ENCODE results near the gene MAN1A2.

Gene MAN1A2

DNA sequence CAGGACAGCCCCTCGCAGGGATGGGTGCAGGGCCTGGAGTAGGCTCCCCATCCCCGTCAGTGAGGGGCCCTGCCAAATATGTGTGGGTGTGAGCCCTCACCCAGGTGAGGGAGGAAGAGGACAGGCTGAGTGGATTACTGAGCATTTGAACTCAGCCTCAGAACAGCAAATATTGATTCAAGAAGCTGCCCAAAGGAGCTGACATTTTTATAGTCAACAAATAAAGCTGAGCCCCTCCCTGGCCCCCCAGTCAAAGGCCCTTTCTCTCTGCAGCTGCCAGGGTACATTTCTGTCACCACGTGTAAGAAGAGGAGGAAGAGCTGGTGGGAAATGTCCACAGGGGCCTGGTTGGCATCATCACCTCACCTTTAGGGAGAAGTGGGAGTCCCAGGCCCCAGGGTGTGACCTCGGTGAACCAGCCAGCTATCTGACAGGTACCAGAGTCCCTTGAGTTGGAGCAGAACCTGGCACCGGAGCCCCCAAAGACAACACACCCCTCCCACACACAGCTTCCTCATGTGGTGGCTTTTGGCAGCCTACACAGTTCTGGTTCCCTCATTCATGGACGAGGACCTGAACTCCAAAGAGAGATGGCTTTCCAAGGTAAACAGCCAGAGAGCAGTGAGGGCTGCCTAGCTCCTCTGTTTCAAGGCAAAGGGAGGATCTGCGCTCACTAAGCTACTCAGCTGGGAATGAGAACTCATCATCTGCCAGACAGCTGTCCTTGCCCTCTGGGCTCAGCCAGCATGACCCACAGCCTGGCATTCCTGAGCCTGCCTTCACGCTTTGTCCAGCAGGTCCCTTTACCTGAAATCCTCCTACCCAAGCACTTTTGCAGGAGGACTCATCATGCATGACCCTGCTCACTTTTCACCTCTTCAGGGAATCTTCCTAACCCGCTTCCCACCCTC lies 195.6 kb downstream of the MAN1A2 start:
- no peak for ATAC-seq
- Mint-ChIP-seq H3K27ac (no peak overlapping the region), H3K4me3 (no peak overlapping the region), H3K36me3 (peaks cover 10% of the 10 kb centered on the region), H3K9me3 (peaks cover 7% of the 10 kb centered on the region), H3K27me3 (peaks cover 15% of the 10 kb centered on the region), H3K4me1 (peaks cover 10% of the 10 kb centered on the region)

DNA sequence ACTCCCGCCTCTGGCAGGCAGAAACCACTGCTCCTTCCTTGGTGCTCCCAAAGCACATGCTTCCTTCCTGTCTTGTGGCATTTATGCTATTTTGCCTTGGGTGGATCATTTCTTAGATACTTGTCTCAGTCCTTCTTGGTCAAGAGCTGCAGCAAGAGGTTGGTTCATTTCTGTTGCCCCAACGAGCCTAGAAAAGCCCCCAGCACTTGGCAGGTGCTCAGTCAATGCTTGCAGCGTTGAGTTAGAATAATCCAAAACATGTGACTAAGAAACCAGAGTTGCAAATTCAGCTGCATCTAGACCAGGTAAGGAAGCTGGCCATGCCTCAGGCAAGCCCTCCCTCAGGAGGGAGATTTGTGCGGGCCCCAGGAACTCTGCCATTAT lies 196.2 kb downstream of the MAN1A2 start:
- Mint-ChIP-seq H3K4me1 (peaks cover 10% of the 10 kb centered on the region), H3K27me3 (peaks cover 15% of the 10 kb centered on the region), H3K27ac (no peak overlapping the region), H3K9me3 (peaks cover 7% of the 10 kb centered on the region), H3K4me3 (no peak overlapping the region), H3K36me3 (peaks cover 10% of the 10 kb centered on the region)
- ATAC-seq: no peak

DNA sequence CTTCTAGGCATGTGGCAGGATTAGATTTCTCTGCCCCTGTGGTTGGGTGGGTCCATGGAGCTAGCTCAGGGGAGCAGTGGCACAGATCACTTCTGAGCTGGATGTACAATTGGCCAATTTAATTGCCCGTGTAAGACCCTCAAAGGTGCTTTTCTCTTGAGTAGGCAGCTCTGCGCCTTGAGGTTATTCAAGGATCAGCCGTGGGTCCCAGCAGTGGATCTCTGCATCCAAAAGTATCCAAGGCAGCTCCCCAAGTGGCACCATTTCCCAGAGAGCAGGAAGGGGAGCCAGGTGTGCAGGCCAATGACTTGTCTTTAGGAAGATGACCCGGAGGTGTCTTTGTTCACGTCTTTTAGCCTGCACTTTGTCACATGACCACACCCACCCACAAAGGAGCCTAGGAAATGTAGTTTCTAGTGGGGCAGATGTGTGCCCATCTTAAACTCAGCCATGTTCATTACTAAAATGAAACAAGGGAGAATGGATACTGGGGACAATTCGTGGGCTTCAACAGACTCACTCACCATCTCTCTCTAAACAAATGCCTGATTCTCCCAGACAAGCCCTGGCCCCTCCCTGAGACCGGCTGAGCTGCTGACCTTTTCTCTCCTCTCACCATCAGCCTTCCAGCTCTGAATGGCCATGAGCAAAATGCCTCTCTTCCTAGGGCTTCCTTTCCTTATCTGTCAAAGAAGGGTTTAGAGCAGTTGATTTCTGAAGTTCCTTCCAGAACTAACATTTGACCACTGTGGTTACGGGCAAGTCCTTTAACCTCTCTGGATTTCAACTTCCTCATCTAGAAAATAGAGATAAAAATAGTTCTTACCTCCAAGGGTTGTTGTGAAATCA lies 197.2 kb downstream of the MAN1A2 start:
- H3K4me3 Mint-ChIP-seq: no peak overlapping the region
- ATAC-seq: no peak
- no peak overlapping the region for H3K27ac Mint-ChIP-seq
- peaks cover 4% of the 10 kb centered on the region for H3K9me3 Mint-ChIP-seq
- peaks cover 10% of the 10 kb centered on the region for H3K4me1 Mint-ChIP-seq
- peaks cover 15% of the 10 kb centered on the region for H3K27me3 Mint-ChIP-seq
- H3K36me3 Mint-ChIP-seq: peaks cover 6% of the 10 kb centered on the region

DNA sequence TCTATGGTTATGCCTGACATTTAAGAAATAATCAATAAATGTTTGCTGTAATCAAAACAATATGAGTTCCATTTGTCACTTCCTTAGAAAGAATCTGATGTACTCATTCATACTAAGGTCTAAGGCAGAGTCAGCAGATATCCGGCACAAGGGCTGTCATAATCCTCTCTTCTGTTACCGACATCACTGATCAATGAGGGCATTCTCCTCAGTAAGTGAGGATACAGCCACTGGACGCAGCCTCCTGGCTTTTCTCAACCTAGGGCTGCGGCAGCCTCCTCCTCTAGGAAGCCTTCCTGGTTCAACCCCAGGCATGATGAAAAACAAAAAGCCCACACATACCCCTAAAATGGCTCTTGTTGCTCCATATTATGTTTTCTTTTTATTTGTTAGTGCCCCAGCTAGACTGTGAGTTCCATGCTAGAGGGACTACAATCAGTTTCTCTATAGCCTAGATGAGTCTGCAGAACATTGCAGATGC lies 197.9 kb downstream of the MAN1A2 start:
- Mint-ChIP-seq H3K36me3 (no peaks in the 10 kb centered on the region), H3K27ac (no peak overlapping the region), H3K27me3 (peaks cover 15% of the 10 kb centered on the region), H3K9me3 (no peaks in the 10 kb centered on the region), H3K4me1 (peaks cover 10% of the 10 kb centered on the region), H3K4me3 (no peak overlapping the region)
- ATAC-seq: no peak

DNA sequence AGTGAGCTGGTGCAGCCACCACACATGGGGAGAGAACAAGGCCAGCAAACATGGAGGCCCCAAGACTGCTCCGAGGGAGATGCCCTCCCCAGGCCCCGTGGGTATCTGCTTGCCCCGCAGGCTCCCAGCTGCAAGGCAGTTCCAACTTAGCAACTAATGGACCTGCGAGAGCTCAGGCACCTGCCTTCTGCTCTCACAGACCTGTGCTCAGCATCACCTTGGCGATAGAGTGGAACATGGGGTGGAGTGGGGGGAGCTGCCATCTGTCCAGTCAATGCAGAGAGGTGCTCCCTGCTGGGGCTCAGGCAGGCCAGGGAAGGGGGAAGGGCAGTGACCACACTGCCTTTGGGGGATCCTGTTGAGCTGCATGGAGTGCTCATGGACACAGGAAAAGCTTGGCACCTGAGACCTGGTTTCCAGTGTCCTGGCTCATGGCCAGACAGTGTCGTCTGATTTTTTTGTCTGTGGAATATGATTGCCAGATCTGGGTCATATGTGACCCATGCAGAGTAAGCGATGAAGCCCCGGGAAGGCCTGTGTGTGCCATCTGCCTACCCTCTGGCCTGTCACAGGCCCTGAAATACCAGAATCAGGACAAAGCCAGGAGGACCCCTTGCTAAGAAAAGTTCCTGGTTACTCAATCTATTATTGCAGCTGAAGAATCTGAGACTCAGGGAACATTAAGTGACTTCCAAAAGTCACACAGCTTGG lies 198.7 kb downstream of the MAN1A2 start:
- Mint-ChIP-seq H3K4me3 (no peak overlapping the region), H3K36me3 (no peaks in the 10 kb centered on the region)
- ATAC-seq: no peak

DNA sequence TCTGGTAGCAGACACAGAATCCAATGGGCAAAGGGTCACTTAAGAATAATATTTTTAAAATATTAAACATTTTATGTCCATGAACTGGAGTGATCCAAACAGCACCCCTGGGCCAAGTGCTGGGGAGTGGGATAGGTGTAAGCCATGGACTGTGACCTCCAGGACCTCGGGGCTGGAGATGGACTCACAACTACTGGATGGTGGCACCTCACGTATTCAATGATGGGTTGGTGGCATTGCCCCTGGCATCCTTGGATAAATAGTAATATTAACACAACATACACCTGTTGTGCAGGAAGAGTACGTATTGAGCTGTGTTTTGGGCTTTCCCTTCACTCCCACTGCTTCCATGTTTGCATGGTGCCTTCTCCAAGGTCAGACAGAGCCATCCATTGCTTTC lies 199.3 kb downstream of the MAN1A2 start:
- peaks cover 15% of the 10 kb centered on the region for H3K27me3 Mint-ChIP-seq
- no peak for ATAC-seq
- no peak overlapping the region for H3K4me3 Mint-ChIP-seq
- peaks cover 14% of the 10 kb centered on the region for H3K4me1 Mint-ChIP-seq
- no peak overlapping the region for H3K27ac Mint-ChIP-seq
- H3K36me3 Mint-ChIP-seq: no peaks in the 10 kb centered on the region
- no peaks in the 10 kb centered on the region for H3K9me3 Mint-ChIP-seq

More for the DNA sequence above, 198.7 kb downstream of the MAN1A2 start:
- H3K27me3 Mint-ChIP-seq: peaks cover 15% of the 10 kb centered on the region
- peaks cover 10% of the 10 kb centered on the region for H3K4me1 Mint-ChIP-seq
- H3K27ac Mint-ChIP-seq: no peak overlapping the region
- H3K9me3 Mint-ChIP-seq: no peaks in the 10 kb centered on the region

DNA sequence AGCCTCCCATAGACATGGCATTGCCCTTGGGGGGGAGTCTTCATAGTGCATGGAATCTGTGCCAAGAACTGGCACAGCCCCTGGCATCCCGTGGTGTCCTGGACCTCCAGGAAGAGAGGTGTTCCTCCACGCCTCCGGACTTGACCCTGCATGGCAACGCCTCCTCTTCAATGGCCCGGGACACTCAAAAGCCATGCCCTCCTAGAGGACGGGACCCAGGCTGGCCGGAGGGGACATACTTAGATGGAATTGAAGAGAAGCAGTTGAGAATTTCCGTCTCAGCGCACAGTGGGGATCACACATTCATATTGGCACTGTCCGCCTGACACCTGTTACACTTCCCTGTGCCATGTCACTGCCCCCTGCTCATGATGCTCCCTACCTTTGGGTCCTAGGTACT lies 200.2 kb downstream of the MAN1A2 start:
- H3K4me3 Mint-ChIP-seq: no peak overlapping the region
- ATAC-seq: peak; percentile 6
- H3K4me1 Mint-ChIP-seq: peaks cover 19% of the 10 kb centered on the region
- no peak overlapping the region for H3K27ac Mint-ChIP-seq
- H3K36me3 Mint-ChIP-seq: no peaks in the 10 kb centered on the region
- no peaks in the 10 kb centered on the region for H3K9me3 Mint-ChIP-seq
- peaks cover 15% of the 10 kb centered on the region for H3K27me3 Mint-ChIP-seq

DNA sequence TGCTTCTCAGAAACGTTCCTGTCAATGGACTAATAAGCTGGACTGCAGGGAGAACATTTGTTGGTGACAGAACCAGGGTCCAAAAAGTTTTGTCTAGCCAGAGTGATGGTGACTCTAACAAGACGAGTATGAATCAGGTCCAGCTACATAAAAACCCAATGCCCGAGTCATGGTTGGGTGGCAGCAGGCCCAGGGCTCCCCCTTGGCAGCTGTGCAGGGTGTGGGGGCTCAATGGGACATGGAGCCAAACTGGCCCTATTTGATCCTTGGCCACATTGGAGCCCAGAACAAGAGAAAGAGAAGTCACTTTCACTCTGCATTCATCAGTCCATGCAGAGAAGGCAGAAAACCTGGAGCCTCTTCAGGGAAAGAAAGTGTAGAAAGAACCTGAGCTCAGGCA lies 200.7 kb downstream of the MAN1A2 start:
- H3K4me1 Mint-ChIP-seq: peaks cover 25% of the 10 kb centered on the region
- no peak overlapping the region for H3K27ac Mint-ChIP-seq
- H3K27me3 Mint-ChIP-seq: peaks cover 15% of the 10 kb centered on the region
- H3K9me3 Mint-ChIP-seq: no peaks in the 10 kb centered on the region
- no peak for ATAC-seq
- no peak overlapping the region for H3K4me3 Mint-ChIP-seq
- no peaks in the 10 kb centered on the region for H3K36me3 Mint-ChIP-seq

DNA sequence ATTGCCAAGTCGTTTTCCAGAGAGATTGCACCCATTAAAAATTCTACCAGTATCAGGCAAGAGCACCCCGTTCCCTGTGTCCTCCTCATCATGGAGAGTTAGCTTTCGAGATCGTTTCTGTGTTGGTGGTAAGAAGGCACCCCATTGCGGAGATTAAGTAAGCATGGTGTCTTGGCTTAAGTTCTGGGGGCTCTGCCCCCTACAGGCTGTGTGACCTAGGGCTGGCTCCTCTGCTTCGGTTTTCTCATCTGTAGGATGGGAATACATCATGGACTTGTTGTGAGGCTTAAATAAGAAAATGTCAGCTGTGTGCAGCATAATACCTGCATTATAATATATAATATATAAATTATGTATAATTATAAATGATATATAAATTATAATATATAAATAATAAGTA lies 201.8 kb downstream of the MAN1A2 start:
- Mint-ChIP-seq H3K4me3 (no peak overlapping the region), H3K9me3 (no peaks in the 10 kb centered on the region), H3K27me3 (peaks cover 11% of the 10 kb centered on the region), H3K36me3 (no peaks in the 10 kb centered on the region), H3K27ac (no peak overlapping the region), H3K4me1 (peaks cover 27% of the 10 kb centered on the region)
- ATAC-seq: no peak

DNA sequence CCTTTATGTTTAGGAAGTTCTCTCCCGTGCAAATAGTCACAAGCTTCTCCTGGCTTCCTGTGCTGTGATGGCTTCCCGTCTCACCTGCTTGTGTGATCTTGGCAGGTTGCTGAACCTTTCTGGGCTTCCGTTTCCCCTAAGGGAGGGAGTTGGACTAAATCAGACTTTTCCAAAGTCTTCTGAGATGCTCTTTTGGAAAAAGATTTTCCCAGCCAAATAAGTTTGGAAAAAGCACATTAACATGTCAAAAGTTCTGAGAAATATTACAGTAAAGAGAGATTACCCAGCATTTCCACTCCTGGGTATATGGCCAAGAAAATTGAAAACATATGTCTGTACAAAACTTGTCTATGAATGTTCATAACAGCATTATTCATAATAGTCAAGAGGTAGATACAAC lies 202.6 kb downstream of the MAN1A2 start:
- ATAC-seq: no peak
- no peaks in the 10 kb centered on the region for H3K9me3 Mint-ChIP-seq
- H3K36me3 Mint-ChIP-seq: no peaks in the 10 kb centered on the region
- H3K4me3 Mint-ChIP-seq: no peak overlapping the region
- no peak overlapping the region for H3K27ac Mint-ChIP-seq
- peaks cover 3% of the 10 kb centered on the region for H3K27me3 Mint-ChIP-seq
- peaks cover 19% of the 10 kb centered on the region for H3K4me1 Mint-ChIP-seq

DNA sequence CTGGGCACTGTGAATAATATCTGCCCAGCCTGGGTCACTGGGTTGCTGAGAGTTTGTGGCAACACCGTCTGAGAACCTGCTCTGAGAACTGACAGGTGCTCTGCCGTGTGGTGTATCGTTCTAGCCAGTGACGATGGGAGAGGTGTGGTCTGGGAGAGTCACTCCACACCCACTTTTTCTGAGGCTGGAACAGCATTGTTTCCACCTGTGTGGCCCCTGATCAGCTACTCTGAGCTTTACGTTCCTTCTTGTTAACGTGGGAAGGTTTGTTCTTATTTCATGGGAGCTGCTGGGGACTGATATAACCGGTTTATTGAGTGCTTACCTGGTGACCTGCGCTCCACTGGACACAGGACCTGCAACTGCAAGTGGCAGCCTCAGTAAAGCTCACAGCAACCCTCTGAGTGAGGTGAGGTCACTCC lies 203.8 kb downstream of the MAN1A2 start:
- Mint-ChIP-seq H3K27ac (peak overlapping the region; percentile 17), H3K4me3 (no peak overlapping the region), H3K27me3 (no peaks in the 10 kb centered on the region), H3K4me1 (peaks cover 17% of the 10 kb centered on the region), H3K36me3 (no peaks in the 10 kb centered on the region), H3K9me3 (no peaks in the 10 kb centered on the region)
- ATAC-seq: peak; percentile 54

DNA sequence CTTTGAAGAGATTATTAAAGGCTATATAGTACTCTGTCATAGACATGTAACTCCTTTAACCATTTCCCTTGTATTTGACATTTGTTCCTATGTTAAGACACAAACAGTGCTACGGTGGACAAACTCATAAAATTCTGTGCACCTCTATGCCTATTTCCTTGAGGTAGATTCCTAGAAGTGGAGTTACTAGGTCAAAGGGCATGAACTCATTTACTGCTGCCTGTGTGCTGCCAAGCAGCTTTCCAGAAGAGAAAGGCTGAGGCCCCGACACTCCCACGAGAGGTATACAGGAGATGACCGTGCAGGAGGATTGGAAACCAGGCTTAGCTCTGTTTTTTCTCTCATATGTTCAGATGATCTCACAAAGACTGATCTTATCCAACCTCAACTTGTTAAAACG lies 204.2 kb downstream of the MAN1A2 start:
- Mint-ChIP-seq H3K9me3 (no peaks in the 10 kb centered on the region), H3K4me3 (no peak overlapping the region), H3K4me1 (peaks cover 17% of the 10 kb centered on the region), H3K27ac (peak overlapping the region; percentile 17), H3K36me3 (no peaks in the 10 kb centered on the region), H3K27me3 (no peaks in the 10 kb centered on the region)
- no peak for ATAC-seq

DNA sequence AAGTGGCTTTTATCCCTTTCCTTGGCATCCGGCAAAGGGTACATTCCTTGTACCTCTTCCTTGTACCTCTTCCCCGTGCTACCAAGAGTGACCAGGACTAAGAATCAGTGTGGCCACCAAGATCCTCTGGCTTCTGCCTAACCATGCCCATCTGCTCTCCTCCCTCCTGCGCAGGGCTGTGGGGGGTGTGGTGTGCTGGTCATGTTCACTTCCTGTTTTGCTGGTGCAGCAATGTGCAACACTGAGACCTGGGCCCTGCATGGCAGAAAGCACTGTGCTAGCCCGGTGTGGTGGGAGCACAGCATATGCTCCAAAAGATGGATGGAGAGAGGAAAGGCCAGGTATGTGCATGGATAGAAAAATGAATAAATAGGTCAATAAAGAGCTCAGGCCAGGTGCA lies 205.3 kb downstream of the MAN1A2 start:
- peak overlapping the region; percentile 71 for H3K27ac Mint-ChIP-seq
- ATAC-seq: peak; percentile 89

DNA sequence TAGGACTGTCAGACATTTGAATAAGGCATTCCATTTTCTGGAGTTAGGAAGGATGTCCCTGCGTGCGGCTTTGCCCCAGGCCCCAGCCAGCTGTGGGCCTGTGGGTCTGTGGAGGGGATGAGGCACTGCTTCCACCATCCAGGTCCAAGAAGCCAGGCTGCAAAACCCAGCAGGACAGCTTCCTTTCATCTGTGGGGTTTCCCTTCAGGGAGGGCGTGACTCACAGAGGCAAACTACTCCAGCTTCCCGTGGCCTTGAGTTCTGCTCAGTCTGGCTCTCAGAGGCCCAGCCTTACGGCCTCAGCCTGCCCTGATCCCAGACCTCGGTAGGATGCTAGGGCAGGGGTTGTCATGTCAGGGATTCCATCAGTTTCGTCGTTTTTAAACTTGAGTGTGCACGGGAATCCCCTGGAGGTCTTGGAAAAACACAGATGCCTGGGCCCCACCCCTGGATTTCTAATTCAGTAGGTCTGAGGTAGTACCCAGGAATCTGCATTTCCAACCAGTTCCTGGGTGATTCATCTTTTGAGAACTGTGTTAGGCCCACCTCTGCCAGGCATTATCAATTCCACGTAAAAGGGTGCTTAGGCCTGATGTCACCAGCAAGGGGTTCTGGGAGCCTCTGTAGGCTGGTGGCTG lies 206.3 kb downstream of the MAN1A2 start:
- Mint-ChIP-seq H3K36me3 (no peaks in the 10 kb centered on the region), H3K9me3 (no peaks in the 10 kb centered on the region), H3K4me1 (peaks cover 17% of the 10 kb centered on the region), H3K4me3 (no peak overlapping the region), H3K27me3 (no peaks in the 10 kb centered on the region), H3K27ac (peak overlapping the region; percentile 71)
- ATAC-seq: no peak

More for the DNA sequence above, 205.3 kb downstream of the MAN1A2 start:
- H3K36me3 Mint-ChIP-seq: no peaks in the 10 kb centered on the region
- no peaks in the 10 kb centered on the region for H3K27me3 Mint-ChIP-seq
- peaks cover 17% of the 10 kb centered on the region for H3K4me1 Mint-ChIP-seq
- no peaks in the 10 kb centered on the region for H3K9me3 Mint-ChIP-seq
- peak overlapping the region; percentile 9 for H3K4me3 Mint-ChIP-seq

Measured in stimulated activated memory B cell treated with anti-CD40 and anti-IgM and Interleukin-4, amounts not matched to agents 10 μg/mL and 1 μg/mL and 100 μg/mL, for 72 hours (primary cell).